Neural crest cell (in vitro differentiated cells): ENCODE data around the gene ASPHD1. TPM values are rescaled to one million over a fixed set of nuclear protein-coding genes. Genes with fewer than 3 reads are reported as not detected.
A peak's percentile ranks its signal among the peaks of the same experiment; 100 is the strongest.

Experiments used
- DNase-seq: peaks from one replicate; pipeline ENCODE4 v3.0.0; 2021; ENCODE audit warnings: low read depth, mixed read lengths, low spot score
- H3K27ac Mint-ChIP-seq: one replicate; pipeline ENCODE4 v1.8.0; 2021; ENCODE audit warnings: mild to moderate bottlenecking, mixed read lengths; ENCODE audit not compliant: unreplicated experiment
- H3K27me3 Mint-ChIP-seq: 2 replicates; pipeline ENCODE4 v1.8.0; 2021; ENCODE audit warnings: low read depth, mild to moderate bottlenecking, mixed read lengths
- H3K36me3 Mint-ChIP-seq: 2 replicates; pipeline ENCODE4 v1.8.0; 2021; ENCODE audit warnings: low read depth, mild to moderate bottlenecking, mixed read lengths
- H3K4me1 Mint-ChIP-seq: 2 replicates; pipeline ENCODE4 v1.8.0; 2021; ENCODE audit warnings: mixed read lengths
- H3K4me3 Mint-ChIP-seq: one replicate; pipeline ENCODE4 v1.8.0; 2021; ENCODE audit warnings: mild to moderate bottlenecking, mixed read lengths
- H3K9me3 Mint-ChIP-seq: 2 replicates; pipeline ENCODE4 v1.8.0; 2021; ENCODE audit warnings: mixed read lengths
- CTCF ChIP-seq: fragments of 200-600 bp; sonication (generic); conservative IDR thresholded peaks from 2 replicates; pipeline ENCODE4 v1.5.0; 2021; ENCODE audit warnings: antibody characterized with exemption, mild to moderate bottlenecking
- total RNA-seq: library from RNA; stranded (reverse); gene quantifications from 2 replicates; pipeline ENCODE4 v1.2.1, GENCODE V29; 2021

The ASPHD1 gene
- total RNA-seq, 1 donor from 2014 or later = 2.8 TPM

GRCh38 chr16:29898804-29899515 lies 1.3 kb upstream of the ASPHD1 start:
- Mint-ChIP-seq H3K4me3 (peak overlapping the region; percentile 80), H3K27me3 (peaks cover 49% of the 10 kb centered on the region), H3K4me1 (peaks cover 16% of the 10 kb centered on the region), H3K9me3 (no peaks in the 10 kb centered on the region), H3K27ac (no peak overlapping the region), H3K36me3 (no peaks in the 10 kb centered on the region)
- TF ChIP-seq CTCF = no peak
- DNase-seq = no peak

DNA sequence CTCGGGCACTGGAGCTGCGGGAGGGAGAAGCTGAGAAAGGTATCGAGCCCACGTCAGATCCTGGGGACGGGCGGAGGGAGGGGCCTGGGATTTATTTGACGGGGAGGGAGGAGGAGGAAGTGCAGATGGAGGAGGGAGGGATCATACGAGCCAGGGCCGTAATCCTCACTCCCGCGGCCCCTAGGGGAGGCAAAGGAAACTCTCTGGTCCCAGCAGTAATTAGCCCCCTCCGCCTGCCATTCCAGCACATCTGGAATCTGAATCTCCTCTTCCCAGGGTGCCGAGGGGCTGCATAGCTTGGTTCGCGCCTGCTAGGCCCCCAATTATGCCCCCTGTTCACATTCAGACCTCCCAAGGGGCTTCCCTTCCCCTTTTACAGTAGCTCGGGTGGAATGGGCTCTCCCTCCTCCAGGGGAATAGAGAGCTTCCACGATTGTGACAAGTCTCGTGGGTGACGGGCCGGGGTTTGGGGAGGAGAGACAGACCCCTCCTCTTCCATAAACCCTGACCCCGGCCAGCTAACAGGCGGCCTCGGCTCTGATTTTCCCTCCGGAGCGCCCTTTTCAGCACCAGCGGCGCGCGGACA lies 679 bp upstream of the ASPHD1 start, which contains the start of gene SEZ6L2:
Gene SEZ6L2 (minus strand): TSS at position 35 of the 586 bp plus-strand sequence. CDS start 531 bp downstream, outside the sequence.
- Mint-ChIP-seq H3K4me1 (peaks cover 16% of the 10 kb centered on the region), H3K27me3 (peaks cover 49% of the 10 kb centered on the region), H3K4me3 (peak within 1 kb of the TSS; percentile 80), H3K9me3 (no peaks in the 10 kb centered on the region), H3K27ac (no peak within 1 kb of the TSS), H3K36me3 (no peaks in the 10 kb centered on the region)
- DNase-seq = peak; percentile 86
- peak; percentile 38 for TF ChIP-seq CTCF

DNA sequence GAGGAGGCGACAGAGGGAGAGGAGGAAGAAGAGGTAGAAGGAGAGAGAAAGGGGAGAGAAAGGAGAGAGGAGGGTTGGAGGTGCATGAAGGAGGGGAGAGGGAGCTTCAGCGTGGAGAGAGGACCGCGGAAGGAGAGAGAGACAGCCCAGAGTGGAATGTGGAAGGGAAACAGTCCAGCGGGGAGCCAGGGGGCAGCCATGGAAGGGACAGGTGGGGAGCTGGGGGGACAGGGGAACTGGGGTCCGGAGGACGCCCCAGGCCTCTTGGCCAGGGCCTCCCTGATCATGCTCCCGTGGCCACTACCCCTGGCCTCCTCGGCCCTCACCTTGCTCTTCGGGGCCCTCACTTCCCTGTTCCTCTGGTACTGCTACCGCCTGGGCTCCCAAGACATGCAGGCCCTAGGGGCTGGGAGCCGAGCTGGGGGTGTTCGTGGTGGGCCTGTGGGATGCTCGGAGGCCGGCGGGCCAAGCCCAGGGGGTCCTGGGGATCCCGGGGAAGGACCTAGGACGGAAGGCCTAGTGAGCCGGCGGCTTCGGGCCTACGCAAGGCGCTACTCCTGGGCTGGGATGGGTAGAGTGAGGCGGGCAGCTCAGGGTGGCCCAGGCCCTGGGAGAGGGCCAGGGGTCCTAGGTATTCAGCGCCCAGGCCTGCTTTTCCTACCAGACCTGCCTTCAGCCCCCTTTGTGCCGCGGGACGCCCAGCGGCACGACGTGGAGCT lies 759 bp downstream of the ASPHD1 start:
- Mint-ChIP-seq H3K9me3 (no peaks in the 10 kb centered on the region), H3K36me3 (no peaks in the 10 kb centered on the region), H3K4me1 (peaks cover 16% of the 10 kb centered on the region), H3K4me3 (peak overlapping the region; percentile 70), H3K27ac (no peak overlapping the region), H3K27me3 (peaks cover 49% of the 10 kb centered on the region)
- no peak for DNase-seq
- no peak for TF ChIP-seq CTCF

GRCh38 chr16:29901607-29901945 lies 1.3 kb downstream of the ASPHD1 start:
- H3K4me1 Mint-ChIP-seq = peaks cover 16% of the 10 kb centered on the region
- H3K36me3 Mint-ChIP-seq = no peaks in the 10 kb centered on the region
- H3K27ac Mint-ChIP-seq = no peak overlapping the region
- no peak for TF ChIP-seq CTCF
- peak overlapping the region; percentile 22 for H3K4me3 Mint-ChIP-seq
- peaks cover 47% of the 10 kb centered on the region for H3K27me3 Mint-ChIP-seq
- H3K9me3 Mint-ChIP-seq = no peaks in the 10 kb centered on the region
- no peak for DNase-seq

GRCh38 chr16:29903590-29903989 lies 3.3 kb downstream of the ASPHD1 start:
- Mint-ChIP-seq H3K27me3 (peaks cover 31% of the 10 kb centered on the region), H3K9me3 (no peaks in the 10 kb centered on the region), H3K27ac (no peak overlapping the region), H3K36me3 (no peaks in the 10 kb centered on the region), H3K4me3 (peak overlapping the region; percentile 48), H3K4me1 (peaks cover 7% of the 10 kb centered on the region)
- DNase-seq = no peak
- no peak for TF ChIP-seq CTCF
